Skeletal muscle cell (primary cell): Measurements from ENCODE around the gene DENND2C.
"Not testable (repeated sequence)": the region's sequence is repeated elsewhere in the genome, so short reads cannot be mapped to it uniquely, and the experiment has no call there.

ENCODE experiments used
- DNase-seq: peaks from one replicate; pipeline ENCODE4 v3.0.0-alpha.2; 2010; ENCODE audit warnings: low read depth
- H3K4me3 ChIP-seq: 2 replicates; pipeline ENCODE4 v1.5.1; 2011; ENCODE audit warnings: low read depth, mild to moderate bottlenecking, control low read depth, low read length, moderate library complexity

Gene DENND2C

GRCh38 chr1:114618606-114619005 lies 51.2 kb downstream of the DENND2C start:
- no peak for DNase-seq
- H3K4me3 ChIP-seq, result no peak overlapping the region

GRCh38 chr1:114610546-114611245 lies 59.2 kb downstream of the DENND2C start:
- DNase-seq, result peak; percentile 30

GRCh38 chr1:114609826-114610225 lies 60.0 kb downstream of the DENND2C start:
- DNase-seq, result no peak
- no peak overlapping the region for H3K4me3 ChIP-seq

More at GRCh38 chr1:114610546-114611245, 59.2 kb downstream of the DENND2C start:
- H3K4me3 ChIP-seq, result no peak overlapping the region

GRCh38 chr1:114609026-114609425 lies 60.8 kb downstream of the DENND2C start:
- DNase-seq, result no peak
- no peak overlapping the region for H3K4me3 ChIP-seq

- no peak for DNase-seq
- no peak overlapping the region for H3K4me3 ChIP-seq
Measured at GRCh38 chr1:114607223-114607622, 62.6 kb downstream of the DENND2C start.

GRCh38 chr1:114597949-114598348 lies 71.9 kb downstream of the DENND2C start:
- DNase-seq, result no peak
- no peak overlapping the region for H3K4me3 ChIP-seq

GRCh38 chr1:114595602-114596001 lies 74.2 kb downstream of the DENND2C start:
- no peak for DNase-seq
- H3K4me3 ChIP-seq, result no peak overlapping the region

- no peak overlapping the region for H3K4me3 ChIP-seq
Measured at GRCh38 chr1:114594046-114594445, 75.8 kb downstream of the DENND2C start.

GRCh38 chr1:114589122-114589521 lies 80.7 kb downstream of the DENND2C start:
- no peak overlapping the region for H3K4me3 ChIP-seq
- no peak for DNase-seq

More at GRCh38 chr1:114594046-114594445, 75.8 kb downstream of the DENND2C start:
- DNase-seq, result no peak

GRCh38 chr1:114588196-114588689 lies 81.6 kb downstream of the DENND2C start:
- H3K4me3 ChIP-seq, result no peak overlapping the region
- DNase-seq, result no peak

GRCh38 chr1:114587203-114587991 lies 82.5 kb downstream of the DENND2C start:
- H3K4me3 ChIP-seq, result no peak overlapping the region
- no peak for DNase-seq

GRCh38 chr1:114586513-114587047 lies 83.3 kb downstream of the DENND2C start:
- H3K4me3 ChIP-seq, result no peak overlapping the region
- no peak for DNase-seq

- no peak overlapping the region for H3K4me3 ChIP-seq
- peak; percentile 13 for DNase-seq
Measured at GRCh38 chr1:114585231-114585630, 84.6 kb downstream of the DENND2C start.

GRCh38 chr1:114581335-114582287 lies 88.2 kb downstream of the DENND2C start, which contains the start of gene BCAS2:
Gene BCAS2, minus strand, starts transcription at chr1:114581615. Its CDS starts 24 bp downstream, at chr1:114581591.
- H3K4me3 ChIP-seq, result peak within 1 kb of the TSS; percentile 79
- peak; percentile 94 for DNase-seq

- DNase-seq, result no peak
- H3K4me3 ChIP-seq, result no peak overlapping the region
Measured at GRCh38 chr1:114574365-114574764, 95.5 kb downstream of the DENND2C start.

GRCh38 chr1:114564141-114564540 lies 105.7 kb downstream of the DENND2C start:
- DNase-seq, result no peak
- H3K4me3 ChIP-seq, result no peak overlapping the region

GRCh38 chr1:114562978-114563510 lies 106.8 kb downstream of the DENND2C start:
- DNase-seq, result peak; percentile 4
- not testable (repeated sequence) for H3K4me3 ChIP-seq

GRCh38 chr1:114561333-114561732 lies 108.5 kb downstream of the DENND2C start:
- no peak for DNase-seq
- no peak overlapping the region for H3K4me3 ChIP-seq

GRCh38 chr1:114559356-114559755 lies 110.5 kb downstream of the DENND2C start:
- DNase-seq, result no peak

More at GRCh38 chr1:114559356-114559755, 110.5 kb downstream of the DENND2C start:
- H3K4me3 ChIP-seq, result no peak overlapping the region
